HG03469 (cell line): ENCODE measurements around the gene PEPD.

Source experiments
- ATAC-seq: cut with Tn5 transposase; IDR thresholded peaks from one replicate; pipeline ENCODE4 v1.9.1; 2021; ENCODE audit warnings: mild to moderate bottlenecking, moderate library complexity, moderate number of reproducible peaks; ENCODE audit not compliant: unreplicated experiment

The PEPD gene

GRCh38 chr19:33340991-33341390, 180.6 kb downstream of the PEPD start:
- ATAC-seq, result no peak

- ATAC-seq, result no peak
Observed at GRCh38 chr19:33339016-33339984, 182.3 kb downstream of the PEPD start.
